ENCODE results near the gene CFAP45. TPM values are rescaled to one million over a fixed set of nuclear protein-coding genes. Genes with fewer than 3 reads are reported as not detected.

CFAP45 gene
- polyA plus RNA-seq, 1 experiment = 0.56 TPM

DNA sequence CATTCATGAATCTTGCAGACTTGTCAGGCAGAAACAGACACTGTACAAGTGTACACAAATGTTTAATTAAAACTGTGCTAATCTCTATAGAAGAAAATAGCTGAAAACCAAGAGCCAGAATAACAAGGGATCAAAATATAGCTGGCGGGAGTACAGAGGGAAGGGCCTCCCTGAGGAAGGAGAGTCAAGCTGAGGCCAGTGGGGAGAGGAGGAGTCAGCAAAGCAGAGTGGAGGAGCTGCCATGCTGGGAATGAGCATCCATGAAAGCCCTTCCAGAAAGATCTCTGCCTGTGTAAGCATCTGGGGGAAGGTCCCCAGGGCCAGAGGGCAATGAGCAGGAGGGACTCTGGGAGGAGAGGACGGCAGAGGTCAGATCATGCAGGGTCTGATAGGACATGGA lies 58.2 kb downstream of the CFAP45 start:
- ChIA-PET POLR2A (no interaction called here), CTCF (interaction anchor here (0.7 to 3.1 kb wide), 5 partner anchors 9 to 128 kb away, joined by 3 to 13 read pairs (median 4); no protein-coding TSS in a partner anchor)
- Histone ChIP-seq H3K27me3 (ENCODE audit: control insufficient read depth, insufficient read depth, low read length) (no peaks in the 10 kb centered on the region), H3K4me3 (ENCODE audit: low read depth, low read length) (no peak overlapping the region), H3K36me3 (ENCODE audit: control insufficient read depth, insufficient read depth, low read length) (no peaks in the 10 kb centered on the region)
- DNase-seq (ENCODE audit: low read depth) = no peak
- TF ChIP-seq, protein P1, sequence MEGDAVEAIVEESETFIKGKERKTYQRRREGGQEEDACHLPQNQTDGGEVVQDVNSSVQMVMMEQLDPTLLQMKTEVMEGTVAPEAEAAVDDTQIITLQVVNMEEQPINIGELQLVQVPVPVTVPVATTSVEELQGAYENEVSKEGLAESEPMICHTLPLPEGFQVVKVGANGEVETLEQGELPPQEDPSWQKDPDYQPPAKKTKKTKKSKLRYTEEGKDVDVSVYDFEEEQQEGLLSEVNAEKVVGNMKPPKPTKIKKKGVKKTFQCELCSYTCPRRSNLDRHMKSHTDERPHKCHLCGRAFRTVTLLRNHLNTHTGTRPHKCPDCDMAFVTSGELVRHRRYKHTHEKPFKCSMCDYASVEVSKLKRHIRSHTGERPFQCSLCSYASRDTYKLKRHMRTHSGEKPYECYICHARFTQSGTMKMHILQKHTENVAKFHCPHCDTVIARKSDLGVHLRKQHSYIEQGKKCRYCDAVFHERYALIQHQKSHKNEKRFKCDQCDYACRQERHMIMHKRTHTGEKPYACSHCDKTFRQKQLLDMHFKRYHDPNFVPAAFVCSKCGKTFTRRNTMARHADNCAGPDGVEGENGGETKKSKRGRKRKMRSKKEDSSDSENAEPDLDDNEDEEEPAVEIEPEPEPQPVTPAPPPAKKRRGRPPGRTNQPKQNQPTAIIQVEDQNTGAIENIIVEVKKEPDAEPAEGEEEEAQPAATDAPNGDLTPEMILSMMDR (IDR thresholded peaks at IDR 0.05; ENCODE audit: insufficient read depth, low read depth, low read length) = no peak

DNA sequence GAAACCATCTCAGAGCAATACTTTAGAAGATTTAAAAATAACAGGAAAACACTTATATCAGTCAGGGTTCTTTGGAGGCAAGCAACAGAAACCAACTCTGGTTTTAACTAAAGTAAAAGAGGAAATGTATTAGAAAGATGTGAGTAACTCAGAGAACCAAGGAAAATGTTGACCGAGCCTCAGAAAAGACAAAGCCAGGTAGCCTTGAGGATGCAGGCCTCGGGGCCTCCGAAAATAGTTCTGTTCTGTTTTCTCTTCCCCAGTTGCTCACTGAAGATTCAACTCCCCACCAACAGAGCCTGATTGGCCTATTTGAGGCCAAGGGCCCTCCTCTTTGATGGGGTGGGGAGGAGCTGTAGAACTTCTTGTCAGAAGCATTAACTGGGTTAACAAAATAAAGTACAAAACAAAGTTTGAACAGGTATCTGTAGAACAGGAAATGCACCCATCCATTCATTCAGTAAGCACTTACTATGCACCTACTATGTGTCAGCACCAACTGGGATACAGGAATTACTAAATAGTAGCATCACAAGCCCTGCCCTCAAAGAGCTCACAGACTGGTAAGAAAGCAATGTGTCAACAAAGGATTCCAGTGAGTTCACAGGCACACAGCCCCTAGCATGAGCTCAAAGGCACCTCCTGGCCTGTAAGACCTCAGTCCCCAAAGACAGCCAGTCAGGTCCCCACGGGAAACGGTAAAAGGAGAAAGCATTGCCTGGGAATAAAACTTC lies 60.7 kb downstream of the CFAP45 start:
- no peak overlapping the region for H3K4me3 ChIP-seq (ENCODE audit: low read depth, low read length)
- TF ChIP-seq, protein P1 (IDR thresholded peaks at IDR 0.05; ENCODE audit: insufficient read depth, low read depth, low read length) = no peak
- H3K27me3 ChIP-seq (ENCODE audit: control insufficient read depth, insufficient read depth, low read length) = no peaks in the 10 kb centered on the region
- H3K36me3 ChIP-seq (ENCODE audit: control insufficient read depth, insufficient read depth, low read length) = no peaks in the 10 kb centered on the region
- POLR2A ChIA-PET = no interaction called here
- CTCF ChIA-PET = no interaction called here
- no peak for DNase-seq (ENCODE audit: low read depth)

DNA sequence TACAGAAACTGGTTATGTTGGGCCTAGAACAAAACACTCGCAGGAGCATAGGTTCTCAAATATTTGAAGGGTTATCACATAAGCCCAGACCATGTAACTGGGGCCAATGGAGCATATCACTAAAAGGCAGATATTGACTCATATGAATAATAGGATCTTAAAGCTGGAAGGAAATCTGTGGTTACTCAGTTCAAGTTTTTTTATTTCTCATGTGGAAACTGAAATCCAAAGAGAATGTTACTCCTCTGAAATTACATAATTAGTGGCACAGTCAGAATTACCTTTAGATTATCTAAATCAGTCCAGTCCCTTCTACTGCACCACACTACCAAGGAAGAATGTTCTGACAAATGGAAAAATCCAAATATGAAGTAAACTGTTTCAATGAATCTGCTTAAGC lies 61.2 kb downstream of the CFAP45 start:
- no peak for DNase-seq (ENCODE audit: low read depth)
- Histone ChIP-seq H3K4me3 (ENCODE audit: low read depth, low read length) (no peak overlapping the region), H3K36me3 (ENCODE audit: control insufficient read depth, insufficient read depth, low read length) (no peaks in the 10 kb centered on the region), H3K27me3 (ENCODE audit: control insufficient read depth, insufficient read depth, low read length) (no peaks in the 10 kb centered on the region)
- TF ChIP-seq, protein P1 (IDR thresholded peaks at IDR 0.05; ENCODE audit: insufficient read depth, low read depth, low read length) = no peak
- ChIA-PET CTCF (no interaction called here), POLR2A (no interaction called here)

DNA sequence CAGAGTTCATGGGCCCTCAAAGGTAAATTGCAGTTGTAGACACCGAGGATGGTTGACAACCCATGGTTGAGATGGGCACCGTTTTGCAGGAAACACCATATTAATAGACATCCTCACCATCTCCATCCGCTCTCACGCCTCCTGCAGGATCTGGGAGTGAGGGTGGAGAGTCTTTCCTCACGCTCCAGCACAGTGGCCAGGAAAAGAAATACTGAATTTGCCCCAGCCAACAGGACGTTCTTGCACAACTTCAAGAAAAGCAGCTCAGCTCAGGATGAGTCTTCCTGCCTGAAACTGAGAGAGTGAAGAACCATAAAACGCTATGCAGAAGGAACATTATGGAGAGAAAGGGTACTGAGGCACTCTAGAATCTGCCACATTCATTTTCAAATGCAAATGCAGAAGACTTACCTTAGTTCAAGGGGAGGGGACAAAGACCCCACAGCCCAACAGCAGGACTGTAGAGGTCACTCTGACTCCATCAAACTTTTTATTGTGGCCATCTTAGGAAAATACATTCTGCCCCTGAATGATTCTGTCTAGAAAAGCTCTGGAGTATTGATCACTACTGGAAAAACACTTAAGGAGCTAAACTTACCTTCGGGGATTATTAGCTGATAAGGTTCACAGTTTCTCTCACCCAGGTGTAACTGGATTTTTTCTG lies 64.0 kb downstream of the CFAP45 start:
- no peaks in the 10 kb centered on the region for H3K27me3 ChIP-seq (ENCODE audit: control insufficient read depth, insufficient read depth, low read length)
- no peak for DNase-seq (ENCODE audit: low read depth)
- ChIA-PET CTCF (interaction anchor here (1.2 to 1.9 kb wide), 6 partner anchors 10 to 57 kb away, joined by 3 to 5 read pairs (median 4); no protein-coding TSS in a partner anchor), POLR2A (no interaction called here)
- TF ChIP-seq, protein P1 (IDR thresholded peaks at IDR 0.05; ENCODE audit: insufficient read depth, low read depth, low read length) = no peak
- no peak overlapping the region for H3K4me3 ChIP-seq (ENCODE audit: low read depth, low read length)
- H3K36me3 ChIP-seq (ENCODE audit: control insufficient read depth, insufficient read depth, low read length) = no peaks in the 10 kb centered on the region

- H3K27me3 ChIP-seq (ENCODE audit: control insufficient read depth, insufficient read depth, low read length) = no peaks in the 10 kb centered on the region
- POLR2A ChIA-PET = no interaction called here
- no peak overlapping the region for H3K4me3 ChIP-seq (ENCODE audit: low read depth, low read length)
- CTCF ChIA-PET = interaction anchor here (1.2 to 1.9 kb wide), 3 partner anchors 14 to 57 kb away, joined by 3 to 5 read pairs (median 3); no protein-coding TSS in a partner anchor
- no peak for DNase-seq (ENCODE audit: low read depth)
- no peaks in the 10 kb centered on the region for H3K36me3 ChIP-seq (ENCODE audit: control insufficient read depth, insufficient read depth, low read length)
- TF ChIP-seq, protein P1 (IDR thresholded peaks at IDR 0.05; ENCODE audit: insufficient read depth, low read depth, low read length) = no peak
These were observed 64.6 kb downstream of the CFAP45 start for GRCh38 chr1:159835356-159835755.

All from BJ (cell line).